Fibroblast of pulmonary artery (primary cell): ENCODE measurements around the gene DNMT3A.
"Not testable (repeated sequence)": the region's sequence is repeated elsewhere in the genome, so short reads cannot be mapped to it uniquely, and the experiment has no call there.

Source experiments
- DNase-seq: peaks from one replicate; pipeline ENCODE4 v3.0.0-alpha.2; 2010; ENCODE audit warnings: low read depth
- H3K4me3 ChIP-seq: replicated peaks from 2 replicates; pipeline ENCODE4 v1.5.1; 2011; ENCODE audit warnings: low read depth, mild to moderate bottlenecking, control low read depth, low read length, moderate library complexity
- TF ChIP-seq, protein P1 (sequence below): IDR thresholded peaks from 2 replicates; pipeline ENCODE4 v1.5.1; 2011; ENCODE audit warnings: mild to moderate bottlenecking, control low read depth, low read length, inconsistent platforms; ENCODE audit errors: missing control alignments

Gene DNMT3A

DNA sequence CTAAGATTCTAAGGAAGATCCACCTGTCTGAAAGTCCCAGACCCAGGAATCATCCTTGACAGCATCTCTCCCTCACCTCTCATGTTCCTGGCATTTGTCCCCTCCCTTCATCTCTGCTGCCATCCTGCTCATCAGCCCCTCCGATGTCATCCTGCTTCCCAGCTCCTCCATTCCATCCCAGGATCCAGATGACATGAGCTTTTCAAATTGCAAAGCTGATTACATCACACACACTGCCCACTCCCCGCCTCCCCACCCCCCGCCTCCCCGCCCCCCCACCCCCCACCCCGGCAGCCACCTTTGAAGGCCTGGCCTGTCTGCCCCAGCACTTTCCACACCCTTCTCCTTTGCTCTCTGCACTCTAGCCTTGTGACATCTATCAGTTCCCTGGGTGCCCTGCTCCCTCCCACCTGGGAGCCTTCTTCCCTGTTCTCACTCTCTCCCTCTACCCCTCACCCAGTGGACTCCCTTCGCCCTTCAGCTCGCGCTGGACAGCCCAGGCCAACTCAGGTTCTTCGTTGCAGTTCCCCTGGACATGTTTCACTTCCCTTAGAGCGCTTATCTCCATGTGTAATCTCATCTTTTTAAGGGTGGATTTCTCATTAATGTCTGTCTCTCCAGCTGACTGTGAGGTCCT, 61.6 kb downstream of the DNMT3A start:
- TF ChIP-seq, protein P1, sequence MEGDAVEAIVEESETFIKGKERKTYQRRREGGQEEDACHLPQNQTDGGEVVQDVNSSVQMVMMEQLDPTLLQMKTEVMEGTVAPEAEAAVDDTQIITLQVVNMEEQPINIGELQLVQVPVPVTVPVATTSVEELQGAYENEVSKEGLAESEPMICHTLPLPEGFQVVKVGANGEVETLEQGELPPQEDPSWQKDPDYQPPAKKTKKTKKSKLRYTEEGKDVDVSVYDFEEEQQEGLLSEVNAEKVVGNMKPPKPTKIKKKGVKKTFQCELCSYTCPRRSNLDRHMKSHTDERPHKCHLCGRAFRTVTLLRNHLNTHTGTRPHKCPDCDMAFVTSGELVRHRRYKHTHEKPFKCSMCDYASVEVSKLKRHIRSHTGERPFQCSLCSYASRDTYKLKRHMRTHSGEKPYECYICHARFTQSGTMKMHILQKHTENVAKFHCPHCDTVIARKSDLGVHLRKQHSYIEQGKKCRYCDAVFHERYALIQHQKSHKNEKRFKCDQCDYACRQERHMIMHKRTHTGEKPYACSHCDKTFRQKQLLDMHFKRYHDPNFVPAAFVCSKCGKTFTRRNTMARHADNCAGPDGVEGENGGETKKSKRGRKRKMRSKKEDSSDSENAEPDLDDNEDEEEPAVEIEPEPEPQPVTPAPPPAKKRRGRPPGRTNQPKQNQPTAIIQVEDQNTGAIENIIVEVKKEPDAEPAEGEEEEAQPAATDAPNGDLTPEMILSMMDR: no peak
- no peak overlapping the region for H3K4me3 ChIP-seq
- no peak for DNase-seq

DNA sequence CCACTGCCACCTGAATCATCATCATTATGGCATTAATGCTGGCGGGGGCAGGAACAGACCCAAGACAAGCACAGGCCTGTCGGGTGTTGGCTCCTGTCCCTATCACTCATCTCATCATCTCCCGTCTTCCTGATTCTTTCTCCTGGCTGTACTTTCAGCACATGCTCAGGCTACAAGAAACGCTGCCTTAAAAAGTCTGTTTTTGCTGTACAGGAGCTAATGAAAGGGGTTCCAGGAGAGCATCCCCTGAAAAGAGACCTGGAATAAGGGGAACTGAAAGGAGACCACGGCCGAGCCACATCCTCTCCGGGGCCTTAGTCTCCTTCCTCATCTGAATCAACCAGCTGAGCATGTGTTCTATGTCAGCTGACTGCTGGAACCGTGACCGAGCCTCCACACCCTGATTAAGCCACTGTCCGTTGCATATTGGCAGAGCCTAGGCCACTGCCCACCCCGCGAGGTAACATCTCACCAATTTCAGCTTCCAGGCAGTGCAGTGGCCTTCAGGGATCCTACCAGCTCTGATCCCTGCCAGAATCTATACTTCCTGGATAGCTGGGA, 62.6 kb downstream of the DNMT3A start:
- TF ChIP-seq, protein P1: no peak
- no peak overlapping the region for H3K4me3 ChIP-seq
- peak; percentile 33 for DNase-seq

DNA sequence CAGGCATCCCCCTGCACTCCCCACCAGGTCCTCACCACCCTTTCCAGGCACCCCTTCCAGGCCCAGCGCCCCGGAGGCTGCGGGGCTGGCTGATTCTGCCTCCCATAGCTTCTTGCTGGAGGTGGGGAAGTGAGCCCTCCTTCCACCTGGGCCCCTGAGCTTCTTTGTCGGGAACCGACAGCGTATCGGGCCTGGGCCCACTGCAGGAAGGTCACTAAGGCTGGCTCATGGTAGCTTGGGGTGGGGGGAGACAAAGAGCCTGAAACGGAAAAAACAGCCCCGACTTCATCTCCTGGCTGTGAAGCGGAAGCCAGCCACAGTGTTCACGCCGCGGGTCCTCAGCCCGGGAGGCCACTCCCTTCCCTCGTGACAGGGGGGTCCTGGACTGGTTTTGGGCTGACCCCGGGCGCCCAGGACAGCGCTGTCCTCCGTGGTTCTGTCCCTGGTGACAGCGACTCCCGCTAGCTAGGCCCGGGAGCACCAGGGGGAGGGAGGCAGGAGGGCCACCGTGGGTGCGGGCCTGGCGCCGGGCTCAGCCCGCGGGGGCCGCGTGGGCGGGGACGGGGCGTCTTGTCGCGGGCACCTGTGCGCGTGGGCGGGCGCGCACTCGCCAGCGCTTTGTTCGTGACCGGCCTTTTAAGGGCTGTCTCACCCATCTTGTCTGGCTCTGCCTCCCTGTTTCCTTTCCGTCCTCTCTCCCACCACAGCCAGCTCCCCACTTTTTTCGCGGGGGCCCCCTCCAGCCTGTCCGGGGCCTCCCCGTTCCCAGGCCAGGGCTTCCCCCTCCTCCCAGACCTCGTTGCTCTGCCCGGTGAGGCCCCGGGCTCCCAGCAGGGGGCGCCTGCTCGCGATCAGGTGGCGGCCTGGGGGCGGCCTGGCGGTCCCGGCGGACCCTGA, 64.9 kb downstream of the DNMT3A start:
- H3K4me3 ChIP-seq: no peak overlapping the region
- TF ChIP-seq, protein P1: peak; percentile 30
- no peak for DNase-seq

DNA sequence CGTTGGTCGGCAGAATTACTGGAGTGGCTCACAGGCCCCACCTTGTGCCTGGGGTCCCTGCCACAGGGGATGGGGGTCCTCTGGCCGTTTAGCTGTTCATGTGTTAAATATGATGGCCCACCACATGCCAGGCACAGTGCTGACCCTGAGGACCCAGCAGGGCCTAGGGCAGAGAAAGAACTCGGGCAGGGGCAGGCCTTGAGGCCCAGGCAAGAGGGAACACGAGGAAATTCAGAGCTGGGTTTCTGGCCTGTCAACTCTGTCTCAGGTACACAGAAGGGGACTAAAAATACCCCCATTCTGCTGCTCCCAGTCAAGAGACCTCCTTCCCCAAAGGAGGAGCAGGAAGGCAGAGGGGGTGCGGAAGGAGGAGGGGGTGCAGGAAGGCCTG, 66.2 kb downstream of the DNMT3A start:
- H3K4me3 ChIP-seq: no peak overlapping the region
- TF ChIP-seq, protein P1: no peak
- no peak for DNase-seq

DNA sequence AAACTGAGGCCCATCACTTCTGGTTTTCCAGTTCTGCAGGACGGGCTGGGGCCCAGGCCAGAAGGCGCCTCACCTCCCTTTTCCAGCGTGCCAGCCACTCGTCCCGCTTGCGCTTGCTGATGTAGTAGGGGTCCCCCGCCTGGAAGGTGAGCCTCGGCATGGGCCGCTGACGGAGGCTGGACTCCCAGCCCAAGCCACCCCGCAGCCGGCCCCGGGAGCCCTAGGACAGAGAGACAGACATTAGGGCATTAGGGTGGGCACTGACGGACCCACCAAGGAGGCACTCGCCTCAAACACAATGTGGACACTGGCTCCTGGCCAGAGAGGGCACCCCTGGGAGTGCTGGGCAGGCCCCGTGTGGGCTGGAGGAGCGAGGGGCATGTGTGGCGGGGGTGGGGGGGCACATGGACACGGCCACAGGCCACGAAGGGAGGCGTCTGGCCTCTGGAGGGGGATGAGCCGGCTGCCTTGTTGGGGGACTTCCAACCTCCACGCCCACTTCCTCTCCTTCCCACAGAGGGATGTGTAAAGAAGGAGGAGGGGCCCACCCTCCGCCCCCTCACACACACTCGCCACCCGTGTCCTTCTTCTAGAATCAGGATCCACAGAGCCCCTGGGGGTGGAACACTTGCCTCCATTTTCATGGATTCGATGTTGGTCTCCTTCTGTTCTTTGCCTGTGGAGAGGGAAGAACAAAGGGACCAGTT, 66.7 kb downstream of the DNMT3A start:
- TF ChIP-seq, protein P1: no peak
- no peak overlapping the region for H3K4me3 ChIP-seq
- peak; percentile 38 for DNase-seq

DNA sequence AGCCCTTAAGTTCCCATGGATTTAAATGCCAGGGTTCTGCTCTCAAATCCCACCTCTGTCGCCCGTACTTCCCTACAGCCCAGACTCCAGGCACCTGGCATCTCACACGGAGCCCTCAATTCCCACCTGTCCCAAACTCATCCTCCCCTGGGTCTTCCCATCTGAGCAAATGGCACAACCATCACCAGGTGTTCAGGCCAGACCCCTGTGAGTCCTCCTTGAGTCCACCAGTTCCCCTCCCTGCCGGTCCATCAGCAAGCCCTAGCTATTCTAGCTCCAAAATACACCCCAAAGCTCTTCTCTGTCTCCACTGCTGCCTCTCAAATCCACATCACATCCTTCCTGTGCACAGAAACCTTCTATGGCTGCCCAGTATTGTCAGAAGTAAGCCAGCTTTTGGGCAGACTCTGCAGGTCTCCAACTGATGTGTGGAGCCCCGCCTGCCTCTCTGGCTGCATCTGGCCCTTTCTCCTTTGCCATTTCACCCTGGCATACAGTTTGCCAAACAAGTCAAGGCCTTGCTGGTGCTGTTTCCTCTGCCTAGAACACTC, 67.7 kb downstream of the DNMT3A start:
- DNase-seq: no peak
- TF ChIP-seq, protein P1: no peak
- H3K4me3 ChIP-seq: no peak overlapping the region

DNA sequence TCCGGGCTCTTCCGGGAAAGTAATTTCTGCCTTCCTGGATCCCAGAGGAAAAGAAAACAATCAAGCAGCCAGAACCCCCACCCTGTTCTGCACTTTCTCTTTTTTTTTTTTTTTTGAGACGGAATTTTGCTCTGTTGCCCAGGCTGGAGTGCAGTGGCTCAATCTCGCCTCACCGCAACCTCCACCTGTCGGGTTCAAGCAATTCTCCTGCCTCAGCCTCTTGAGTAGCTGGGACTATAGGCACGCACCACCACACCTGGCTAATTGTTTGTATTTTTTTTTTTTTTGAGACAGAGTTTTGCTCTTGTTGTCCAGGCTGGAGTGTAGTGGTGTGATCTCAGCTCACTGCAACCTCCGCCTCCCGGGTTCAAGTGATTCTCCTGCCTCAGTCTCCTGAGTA, 69.0 kb downstream of the DNMT3A start:
- not testable (repeated sequence) for H3K4me3 ChIP-seq, DNase-seq
